ENCODE data around the gene C21orf91. TPM values are rescaled to one million over a fixed set of nuclear protein-coding genes. Genes with fewer than 3 reads are reported as not detected.

The C21orf91 gene
- total and polyA plus RNA-seq, 2 donors (not counting 1 experiment from before 2014, with no cell fraction given) = 6.7 to 32.3 TPM

GRCh38 chr21:17848228-17848627 is 29.1 kb upstream of the C21orf91 start:
- no peak overlapping the region for H2AFZ ChIP-seq (ENCODE audit: insufficient read depth, low read depth, low read length, poor library complexity, severe bottlenecking)
- peaks cover 0 to 7% (median 0%) of the 10 kb centered on the region in 3 donors for H3K9me3 ChIP-seq (ENCODE audit: control extremely low read depth in 1 of 3, control insufficient read depth in 2 of 3, insufficient read depth in 1 of 3, low read length in 2 of 3)
- H3K36me3 ChIP-seq (replicated peaks in 1 of 2; ENCODE audit: control extremely low read depth in 1 of 2, control insufficient read depth in 1 of 2, extremely low read depth in 1 of 2, insufficient read depth in 2 of 2, low read length in 1 of 2) = no peaks in the 10 kb centered on the region
- TF ChIP-seq EZH2 (IDR thresholded peaks at IDR 0.05; ENCODE audit: borderline replicate concordance, insufficient read depth, low read depth, low read length, poor library complexity, severe bottlenecking) = no peak
- TF ChIP-seq CTCF (IDR thresholded peaks at IDR 0.05) = no peak
- no peaks in the 10 kb centered on the region for H3K79me2 ChIP-seq (ENCODE audit: control insufficient read depth, insufficient read depth, low read length)
- no peak overlapping the region for H3K4me3 ChIP-seq (ENCODE audit: control extremely low read depth in 1 of 5, extremely low read depth in 1 of 5, insufficient read depth in 1 of 5, low read depth in 2 of 5, low read length in 4 of 5)
- no peak overlapping the region for H3K9ac ChIP-seq (ENCODE audit: low read length)
- no peak overlapping the region for H3K4me2 ChIP-seq (replicated peaks; ENCODE audit: low read depth, low read length, poor library complexity, severe bottlenecking)
- Mint-ChIP-seq H3K9me3 (ENCODE audit: insufficient read depth) (no peaks in the 10 kb centered on the region), H3K27ac (no peak overlapping the region), H3K27me3 (no peaks in the 10 kb centered on the region), H3K4me1 (no peaks in the 10 kb centered on the region), H3K4me3 (no peak overlapping the region)
- intact Hi-C loops (cut with micrococcal nuclease) = no loop called here
- no peak overlapping the region for H3K27ac ChIP-seq (ENCODE audit: low read length in 2 of 2)
- no peaks in the 10 kb centered on the region for H3K27me3 ChIP-seq (replicated peaks in 1 of 4; ENCODE audit: control extremely low read depth in 1 of 4, control insufficient read depth in 3 of 4, insufficient read depth in 4 of 4, low read length in 3 of 4)
- no peaks in the 10 kb centered on the region for H3K4me1 ChIP-seq (ENCODE audit: control insufficient read depth in 2 of 2, insufficient read depth in 2 of 2, low read length in 2 of 2)
- no peaks in the 10 kb centered on the region for H4K20me1 ChIP-seq (ENCODE audit: control insufficient read depth, insufficient read depth, low read length, poor library complexity, severe bottlenecking)
- ChIA-PET POLR2A (no interaction called here), CTCF (no interaction called here)
- 61% methylated on average over 2 of the region's 3 CpGs for WGBS (ENCODE audit: insufficient coverage)
- DNase-seq (no peak), ATAC-seq (ENCODE audit: low read depth) (no peak)

- Histone ChIP-seq H3K4me3 (ENCODE audit: control extremely low read depth in 1 of 5, extremely low read depth in 1 of 5, insufficient read depth in 1 of 5, low read depth in 2 of 5, low read length in 4 of 5) (no peak overlapping the region), H4K20me1 (ENCODE audit: control insufficient read depth, insufficient read depth, low read length, poor library complexity, severe bottlenecking) (no peaks in the 10 kb centered on the region), H3K79me2 (ENCODE audit: control insufficient read depth, insufficient read depth, low read length) (no peaks in the 10 kb centered on the region), H3K9me3 (ENCODE audit: control extremely low read depth in 1 of 3, control insufficient read depth in 2 of 3, insufficient read depth in 1 of 3, low read length in 2 of 3) (no peaks in the 10 kb centered on the region), H2AFZ (ENCODE audit: insufficient read depth, low read depth, low read length, poor library complexity, severe bottlenecking) (no peak overlapping the region), H3K36me3 (replicated peaks in 1 of 2; ENCODE audit: control extremely low read depth in 1 of 2, control insufficient read depth in 1 of 2, extremely low read depth in 1 of 2, insufficient read depth in 2 of 2, low read length in 1 of 2) (no peaks in the 10 kb centered on the region), H3K27ac (ENCODE audit: low read length in 2 of 2) (no peak overlapping the region), H3K4me1 (ENCODE audit: control insufficient read depth in 2 of 2, insufficient read depth in 2 of 2, low read length in 2 of 2) (no peaks in the 10 kb centered on the region), H3K27me3 (replicated peaks in 1 of 4; ENCODE audit: control extremely low read depth in 1 of 4, control insufficient read depth in 3 of 4, insufficient read depth in 4 of 4, low read length in 3 of 4) (no peaks in the 10 kb centered on the region), H3K4me2 (replicated peaks; ENCODE audit: low read depth, low read length, poor library complexity, severe bottlenecking) (no peak overlapping the region), H3K9ac (ENCODE audit: low read length) (no peak overlapping the region)
- TF ChIP-seq EZH2 (IDR thresholded peaks at IDR 0.05; ENCODE audit: borderline replicate concordance, insufficient read depth, low read depth, low read length, poor library complexity, severe bottlenecking) = no peak
- no peak for TF ChIP-seq CTCF (IDR thresholded peaks at IDR 0.05)
- ATAC-seq (ENCODE audit: low read depth) (no peak), DNase-seq (no peak)
- CTCF ChIA-PET = interaction anchor here (1.0 kb wide), 1 partner anchor 82 kb away, joined by 4 read pairs; no protein-coding TSS in a partner anchor
- no peaks in the 10 kb centered on the region for H3K4me1 Mint-ChIP-seq
- H3K27me3 Mint-ChIP-seq = no peaks in the 10 kb centered on the region
- H3K9me3 Mint-ChIP-seq (ENCODE audit: insufficient read depth) = no peaks in the 10 kb centered on the region
- POLR2A ChIA-PET = no interaction called here
- intact Hi-C loops (cut with micrococcal nuclease) = no loop called here
- no peak overlapping the region for H3K27ac Mint-ChIP-seq
- no peak overlapping the region for H3K4me3 Mint-ChIP-seq
Measured at GRCh38 chr21:17841103-17841502, 21.9 kb upstream of the C21orf91 start.

Data from B cell (primary cell).